Stimulated activated CD8-positive, alpha-beta memory T cell treated with anti-CD3 and anti-CD28 coated beads, Interleukin-7, amount 100 ng/mL, for 24 hours (primary cell): ENCODE measurements around the gene OR52E6.

Experiments
- DNase-seq: peaks from one replicate; pipeline ENCODE4 v3.0.0-alpha.2; 2020; ENCODE audit warnings: low read depth

OR52E6 gene

GRCh38 chr11:5796541-5796940 is 45.2 kb downstream of the OR52E6 start:
- DNase-seq, result no peak

DNA sequence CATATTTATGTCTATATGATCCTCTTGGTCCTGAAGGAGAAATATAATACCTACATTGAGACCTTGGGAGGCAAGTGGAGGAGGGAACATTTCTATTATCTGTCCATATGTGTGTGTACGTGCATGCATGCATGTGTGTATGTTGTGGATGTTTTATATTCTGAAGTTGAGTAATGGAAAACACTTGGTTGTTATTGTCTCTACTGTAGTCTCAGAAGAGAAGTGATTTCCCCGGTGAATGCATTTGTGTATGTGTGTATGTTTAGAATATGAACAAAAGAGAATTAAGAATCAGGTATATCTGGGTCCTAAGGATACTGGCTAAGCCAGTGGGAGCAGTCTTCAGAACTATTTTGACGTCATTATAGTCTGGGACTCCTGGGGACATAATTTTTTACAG is 50.5 kb downstream of the OR52E6 start, which contains the start of gene OR52N1:
OR52N1 (minus strand) TSS at position 101 of the 400 bp plus-strand sequence. CDS start 2,449 bp downstream, outside the sequence.
- DNase-seq, result no peak
